GM12878 (cell line): ENCODE results near the gene PODN. TPM values are rescaled to one million over a fixed set of nuclear protein-coding genes. Genes with fewer than 3 reads are reported as not detected.

Experiments
- ATAC-seq: fragments of 200-7000 bp; cut with Tn5 transposase; 3 replicates; pipeline ENCODE4 v1.9.1; 2020; ENCODE audit warnings: mild to moderate bottlenecking, moderate library complexity
- BruUV-seq: library from RNA; stranded (reverse); fragments of 400-500 nt; replicated peaks from 2 replicates; lab custom pipeline; 2021; lab: Mats Ljungman, UMichigan
- CTCF ChIA-PET: fragments of 300-600 bp; sonication (Branson Sonifier 250); formaldehyde crosslinking; extraction: SDS; loops from one replicate; lab custom pipeline; 2021; ENCODE audit warnings: inconsistent platforms; lab: Yijun Ruan, JAX
- POLR2A ChIA-PET: fragments of 350-600 bp; formaldehyde crosslinking; extraction: SDS; loops from one replicate; lab custom pipeline; 2021; ENCODE audit warnings: inconsistent platforms; lab: Charles Lee
- RAD21 ChIA-PET: fragments of 300-600 bp; sonication (Branson Sonifier 250); formaldehyde crosslinking; loops from one replicate; lab custom pipeline; 2023; ENCODE audit warnings: antibody characterized with exemption; ENCODE audit not compliant: unreplicated experiment; lab: Charles Lee
- SMC1A ChIA-PET: fragments of 300-600 bp; sonication (Branson Sonifier 250); formaldehyde crosslinking; loops from one replicate; lab custom pipeline; 2023; ENCODE audit not compliant: unreplicated experiment, uncharacterized antibody; lab: Charles Lee
- DNase-seq: peaks from one replicate; pipeline ENCODE4 v3.0.0-alpha.2; 2011; ENCODE audit warnings: low read depth, low spot score
- FAIRE-seq: peaks from 3 replicates; lab custom pipeline; 2011; peaks lifted over from hg19 to GRCh38; lab: Jason Lieb, UNC
- H2AFZ ChIP-seq: 2 replicates; pipeline ENCODE4 v1.6.0; 2011; ENCODE audit warnings: low read depth, low read length, control low read depth; ENCODE audit not compliant: control insufficient read depth
- H3K27ac ChIP-seq: 2 replicates; pipeline ENCODE4 v1.5.1; 2011; ENCODE audit warnings: control low read depth; ENCODE audit not compliant: control insufficient read depth, insufficient read depth
- H3K27me3 ChIP-seq, 2 experiments: replicated peaks in 1 of 2; 2 replicates each; pipeline versions ENCODE4 v1.6.0 to v1.6.1; 2011; ENCODE audit warnings: low read length in 1 of 2; ENCODE audit not compliant: control insufficient read depth in 2 of 2, insufficient read depth in 2 of 2
- H3K36me3 ChIP-seq, 2 experiments: 2 replicates each; pipeline ENCODE4 v1.5.1; 2011; ENCODE audit warnings: low read length in 1 of 2; ENCODE audit not compliant: control insufficient read depth in 2 of 2, insufficient read depth in 2 of 2
- H3K4me1 ChIP-seq: 2 replicates; pipeline ENCODE4 v1.6.1; 2011; ENCODE audit warnings: mild to moderate bottlenecking, low read length, moderate library complexity, mixed read lengths; ENCODE audit not compliant: control insufficient read depth, insufficient read depth
- H3K4me2 ChIP-seq: 2 replicates; pipeline ENCODE4 v1.6.0; 2011; ENCODE audit warnings: control low read depth; ENCODE audit not compliant: control insufficient read depth, insufficient read depth
- H3K4me3 ChIP-seq: fragments of 200-600 bp; sonication (generic); 2 replicates; pipeline ENCODE4 v1.5.1; 2016
- H3K79me2 ChIP-seq: 2 replicates; pipeline ENCODE4 v1.6.0; 2011; ENCODE audit warnings: low read length; ENCODE audit not compliant: control insufficient read depth, insufficient read depth
- H3K9ac ChIP-seq: 2 replicates; pipeline ENCODE4 v1.8.0; 2011; ENCODE audit warnings: low read length, control low read depth, mixed read lengths; ENCODE audit not compliant: control insufficient read depth, insufficient read depth
- H3K9me3 ChIP-seq: replicated peaks from 3 replicates; pipeline ENCODE4 v1.5.1; 2011; ENCODE audit warnings: mild to moderate bottlenecking, low read length; ENCODE audit not compliant: control insufficient read depth, insufficient read depth
- H4K20me1 ChIP-seq: 2 replicates; pipeline ENCODE4 v1.6.0; 2011; ENCODE audit not compliant: control insufficient read depth, insufficient read depth
- CBX3 ChIP-seq: fragments of 200-600 bp; sonication (generic); IDR thresholded peaks from 2 replicates; pipeline ENCODE4 v1.6.1; 2016; ENCODE audit warnings: low read depth, borderline replicate concordance
- HDGF ChIP-seq: fragments of 450-650 bp; IDR thresholded peaks from 2 replicates; pipeline ENCODE4 v1.6.1; 2016; ENCODE audit warnings: antibody characterized with exemption
- NR2C2 ChIP-seq: IDR thresholded peaks from 2 replicates; pipeline ENCODE4 v1.6.1; 2011; ENCODE audit warnings: borderline replicate concordance, low read depth; ENCODE audit not compliant: control insufficient read depth, insufficient read length
- POLR2AphosphoS5 ChIP-seq: IDR thresholded peaks from 2 replicates; pipeline ENCODE4 v1.6.1; 2011; ENCODE audit warnings: mild to moderate bottlenecking, low read length, inconsistent platforms
- SREBF1 ChIP-seq: IDR thresholded peaks from 2 replicates; pipeline ENCODE4 v1.6.1; 2012; ENCODE audit warnings: mild to moderate bottlenecking, low read length
- YBX1 ChIP-seq: fragments of 450-650 bp; IDR thresholded peaks from 2 replicates; pipeline ENCODE4 v1.6.1; 2016; ENCODE audit warnings: antibody characterized with exemption
- ZBED1 ChIP-seq: IDR thresholded peaks from 2 replicates; pipeline ENCODE4 v1.6.1; 2016; ENCODE audit warnings: borderline replicate concordance
- ZNF274 ChIP-seq: IDR thresholded peaks from one replicate; pipeline ENCODE4 v1.8.0; 2011; ENCODE audit not compliant: insufficient read length, insufficient read depth
- WGBS: methylation state at CpG from one replicate; pipeline ENCODE4 v1.1.6; 2016; ENCODE audit warnings: low lambda C conversion rate; ENCODE audit not compliant: insufficient replicate concordance, insufficient coverage; ENCODE audit errors: missing lambda C conversion rate; 5-methylcytosine and 5-hydroxymethylcytosine counted together
- in situ Hi-C: fragments of 300-500 bp; cut with MboI; formaldehyde crosslinking; loops from 9 replicates; pipeline ENCODE4 v1.14.3; 2018; ENCODE audit warnings: mixed read lengths
- intact Hi-C: fragments of 100-400 bp; cut with micrococcal nuclease; formaldehyde crosslinking; loops from one replicate; pipeline ENCODE4 v1.14.2; 2022; ENCODE audit not compliant: unreplicated experiment
- polyA plus RNA-seq, 11 experiments: library from polyadenylated mRNA; depleted of rRNA in 4 of 11; unstranded in 6 of 11; stranded (reverse) in 5 of 11; fragments of >200 nt; fragmentation: Nextera tagmentation in 4 of 11; fragmentation: Illumina TruSeq in 1 of 11; extraction: Ambion mirVana in 4 of 11; extraction: Trizol in 1 of 11; gene quantifications; 1 replicate in 1 of 11; 2 replicates in 10 of 11; pipeline versions ENCODE4 v1.2.1 to v1.2.3, GENCODE V29; 2011 to 2016; ENCODE audit warnings: inconsistent platforms in 2 of 11, missing spikeins in 2 of 11, low read depth in 1 of 11
- total RNA-seq, 4 experiments: library from RNA; depleted of rRNA in 3 of 4; stranded (reverse); fragments of >200 nt in 3 of 4; fragmentation: Illumina TruSeq in 1 of 4; extraction: Trizol in 1 of 4; gene quantifications; 2 replicates each; pipeline versions ENCODE4 v1.2.1 to v1.2.3, GENCODE V29; 2013 to 2021
- TF ChIP-seq, protein P1 (sequence below): IDR thresholded peaks from 2 replicates; pipeline ENCODE4 v1.6.1; 2012; ENCODE audit warnings: low read length, inconsistent platforms
- TF ChIP-seq, protein P2 (sequence below): fragments of 150-350 bp; IDR thresholded peaks from 2 replicates; pipeline ENCODE4 v1.6.1; 2014; ENCODE audit warnings: mild to moderate bottlenecking, low read depth, low read length
- TF ChIP-seq, protein P3 (sequence below): IDR thresholded peaks from 2 replicates; pipeline ENCODE4 v1.6.1; 2012; ENCODE audit warnings: low read depth, low read length, improper control_type of control experiment
- TF ChIP-seq, protein P4 (sequence below): IDR thresholded peaks from 2 replicates; pipeline ENCODE4 v1.6.1; 2012; ENCODE audit warnings: mild to moderate bottlenecking, low read depth, low read length
- TF ChIP-seq, protein P5 (sequence below): fragments of 450-650 bp; formaldehyde crosslinking; IDR thresholded peaks from 2 replicates; pipeline ENCODE4 v1.5.0; 2022; ENCODE audit warnings: mild to moderate bottlenecking, missing genetic modification characterization

Gene PODN
- total and polyA plus RNA-seq, 10 of the 15 experiments (the other 5 are each of a cell fraction or from before 2014, with no cell fraction given), result 0.10 TPM; not detected in 9

DNA sequence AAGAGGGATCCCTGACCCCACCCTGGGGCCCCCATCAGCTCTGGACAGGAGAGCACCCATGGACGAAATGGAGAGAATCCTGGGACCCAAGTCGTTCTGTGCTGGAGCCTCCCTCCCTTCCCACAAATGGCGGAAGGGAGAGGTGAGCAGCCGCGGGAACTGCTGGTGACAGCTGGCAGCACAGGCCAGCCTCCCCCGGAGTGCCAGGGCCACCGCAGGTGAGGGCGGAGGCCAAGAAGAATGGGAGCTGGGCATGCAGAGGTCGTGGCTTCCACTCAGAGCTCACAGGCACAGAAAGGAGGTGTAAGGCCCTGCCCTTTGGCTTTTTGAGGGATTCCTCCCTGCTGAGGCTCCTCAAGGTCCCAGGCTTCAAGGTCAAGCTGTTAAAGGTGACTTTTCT, 55.8 kb downstream of the PODN start:
- FAIRE-seq, result no peak
- ATAC-seq, result no peak
- Histone ChIP-seq H3K27ac (no peak overlapping the region), H3K36me3 (no peaks in the 10 kb centered on the region), H3K27me3 (no peaks in the 10 kb centered on the region; a peak in 1 of 4 replicates), H3K4me3 (no peak overlapping the region), H3K9me3 (no peaks in the 10 kb centered on the region), H3K79me2 (no peaks in the 10 kb centered on the region), H2AFZ (no peak overlapping the region), H3K4me2 (no peak overlapping the region), H3K9ac (no peak overlapping the region), H3K4me1 (no peaks in the 10 kb centered on the region), H4K20me1 (no peaks in the 10 kb centered on the region)
- intact Hi-C loops (no loop called here), in situ Hi-C loops (no loop called here)
- BruUV-seq, result no TSS peak
- ChIA-PET RAD21 (no interaction called here), CTCF (no interaction called here), POLR2A (no interaction called here), SMC1A (no interaction called here)
- no peak for DNase-seq
- 61% methylated on average over 9 of the region's 9 CpGs for WGBS
- TF ChIP-seq NR2C2 (no peak), ZBED1 (no peak), POLR2AphosphoS5 (no peak), CBX3 (no peak), ZNF274 (no peak), SREBF1 (no peak), HDGF (no peak), YBX1 (no peak)
- TF ChIP-seq, protein P1, sequence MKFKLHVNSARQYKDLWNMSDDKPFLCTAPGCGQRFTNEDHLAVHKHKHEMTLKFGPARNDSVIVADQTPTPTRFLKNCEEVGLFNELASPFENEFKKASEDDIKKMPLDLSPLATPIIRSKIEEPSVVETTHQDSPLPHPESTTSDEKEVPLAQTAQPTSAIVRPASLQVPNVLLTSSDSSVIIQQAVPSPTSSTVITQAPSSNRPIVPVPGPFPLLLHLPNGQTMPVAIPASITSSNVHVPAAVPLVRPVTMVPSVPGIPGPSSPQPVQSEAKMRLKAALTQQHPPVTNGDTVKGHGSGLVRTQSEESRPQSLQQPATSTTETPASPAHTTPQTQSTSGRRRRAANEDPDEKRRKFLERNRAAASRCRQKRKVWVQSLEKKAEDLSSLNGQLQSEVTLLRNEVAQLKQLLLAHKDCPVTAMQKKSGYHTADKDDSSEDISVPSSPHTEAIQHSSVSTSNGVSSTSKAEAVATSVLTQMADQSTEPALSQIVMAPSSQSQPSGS, result no peak
- TF ChIP-seq, protein P2, sequence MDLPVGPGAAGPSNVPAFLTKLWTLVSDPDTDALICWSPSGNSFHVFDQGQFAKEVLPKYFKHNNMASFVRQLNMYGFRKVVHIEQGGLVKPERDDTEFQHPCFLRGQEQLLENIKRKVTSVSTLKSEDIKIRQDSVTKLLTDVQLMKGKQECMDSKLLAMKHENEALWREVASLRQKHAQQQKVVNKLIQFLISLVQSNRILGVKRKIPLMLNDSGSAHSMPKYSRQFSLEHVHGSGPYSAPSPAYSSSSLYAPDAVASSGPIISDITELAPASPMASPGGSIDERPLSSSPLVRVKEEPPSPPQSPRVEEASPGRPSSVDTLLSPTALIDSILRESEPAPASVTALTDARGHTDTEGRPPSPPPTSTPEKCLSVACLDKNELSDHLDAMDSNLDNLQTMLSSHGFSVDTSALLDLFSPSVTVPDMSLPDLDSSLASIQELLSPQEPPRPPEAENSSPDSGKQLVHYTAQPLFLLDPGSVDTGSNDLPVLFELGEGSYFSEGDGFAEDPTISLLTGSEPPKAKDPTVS, result no peak
- TF ChIP-seq, protein P3, sequence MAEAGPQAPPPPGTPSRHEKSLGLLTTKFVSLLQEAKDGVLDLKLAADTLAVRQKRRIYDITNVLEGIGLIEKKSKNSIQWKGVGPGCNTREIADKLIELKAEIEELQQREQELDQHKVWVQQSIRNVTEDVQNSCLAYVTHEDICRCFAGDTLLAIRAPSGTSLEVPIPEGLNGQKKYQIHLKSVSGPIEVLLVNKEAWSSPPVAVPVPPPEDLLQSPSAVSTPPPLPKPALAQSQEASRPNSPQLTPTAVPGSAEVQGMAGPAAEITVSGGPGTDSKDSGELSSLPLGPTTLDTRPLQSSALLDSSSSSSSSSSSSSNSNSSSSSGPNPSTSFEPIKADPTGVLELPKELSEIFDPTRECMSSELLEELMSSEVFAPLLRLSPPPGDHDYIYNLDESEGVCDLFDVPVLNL, result no peak
- TF ChIP-seq, protein P4, sequence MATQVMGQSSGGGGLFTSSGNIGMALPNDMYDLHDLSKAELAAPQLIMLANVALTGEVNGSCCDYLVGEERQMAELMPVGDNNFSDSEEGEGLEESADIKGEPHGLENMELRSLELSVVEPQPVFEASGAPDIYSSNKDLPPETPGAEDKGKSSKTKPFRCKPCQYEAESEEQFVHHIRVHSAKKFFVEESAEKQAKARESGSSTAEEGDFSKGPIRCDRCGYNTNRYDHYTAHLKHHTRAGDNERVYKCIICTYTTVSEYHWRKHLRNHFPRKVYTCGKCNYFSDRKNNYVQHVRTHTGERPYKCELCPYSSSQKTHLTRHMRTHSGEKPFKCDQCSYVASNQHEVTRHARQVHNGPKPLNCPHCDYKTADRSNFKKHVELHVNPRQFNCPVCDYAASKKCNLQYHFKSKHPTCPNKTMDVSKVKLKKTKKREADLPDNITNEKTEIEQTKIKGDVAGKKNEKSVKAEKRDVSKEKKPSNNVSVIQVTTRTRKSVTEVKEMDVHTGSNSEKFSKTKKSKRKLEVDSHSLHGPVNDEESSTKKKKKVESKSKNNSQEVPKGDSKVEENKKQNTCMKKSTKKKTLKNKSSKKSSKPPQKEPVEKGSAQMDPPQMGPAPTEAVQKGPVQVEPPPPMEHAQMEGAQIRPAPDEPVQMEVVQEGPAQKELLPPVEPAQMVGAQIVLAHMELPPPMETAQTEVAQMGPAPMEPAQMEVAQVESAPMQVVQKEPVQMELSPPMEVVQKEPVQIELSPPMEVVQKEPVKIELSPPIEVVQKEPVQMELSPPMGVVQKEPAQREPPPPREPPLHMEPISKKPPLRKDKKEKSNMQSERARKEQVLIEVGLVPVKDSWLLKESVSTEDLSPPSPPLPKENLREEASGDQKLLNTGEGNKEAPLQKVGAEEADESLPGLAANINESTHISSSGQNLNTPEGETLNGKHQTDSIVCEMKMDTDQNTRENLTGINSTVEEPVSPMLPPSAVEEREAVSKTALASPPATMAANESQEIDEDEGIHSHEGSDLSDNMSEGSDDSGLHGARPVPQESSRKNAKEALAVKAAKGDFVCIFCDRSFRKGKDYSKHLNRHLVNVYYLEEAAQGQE, result no peak
- TF ChIP-seq, protein P5, sequence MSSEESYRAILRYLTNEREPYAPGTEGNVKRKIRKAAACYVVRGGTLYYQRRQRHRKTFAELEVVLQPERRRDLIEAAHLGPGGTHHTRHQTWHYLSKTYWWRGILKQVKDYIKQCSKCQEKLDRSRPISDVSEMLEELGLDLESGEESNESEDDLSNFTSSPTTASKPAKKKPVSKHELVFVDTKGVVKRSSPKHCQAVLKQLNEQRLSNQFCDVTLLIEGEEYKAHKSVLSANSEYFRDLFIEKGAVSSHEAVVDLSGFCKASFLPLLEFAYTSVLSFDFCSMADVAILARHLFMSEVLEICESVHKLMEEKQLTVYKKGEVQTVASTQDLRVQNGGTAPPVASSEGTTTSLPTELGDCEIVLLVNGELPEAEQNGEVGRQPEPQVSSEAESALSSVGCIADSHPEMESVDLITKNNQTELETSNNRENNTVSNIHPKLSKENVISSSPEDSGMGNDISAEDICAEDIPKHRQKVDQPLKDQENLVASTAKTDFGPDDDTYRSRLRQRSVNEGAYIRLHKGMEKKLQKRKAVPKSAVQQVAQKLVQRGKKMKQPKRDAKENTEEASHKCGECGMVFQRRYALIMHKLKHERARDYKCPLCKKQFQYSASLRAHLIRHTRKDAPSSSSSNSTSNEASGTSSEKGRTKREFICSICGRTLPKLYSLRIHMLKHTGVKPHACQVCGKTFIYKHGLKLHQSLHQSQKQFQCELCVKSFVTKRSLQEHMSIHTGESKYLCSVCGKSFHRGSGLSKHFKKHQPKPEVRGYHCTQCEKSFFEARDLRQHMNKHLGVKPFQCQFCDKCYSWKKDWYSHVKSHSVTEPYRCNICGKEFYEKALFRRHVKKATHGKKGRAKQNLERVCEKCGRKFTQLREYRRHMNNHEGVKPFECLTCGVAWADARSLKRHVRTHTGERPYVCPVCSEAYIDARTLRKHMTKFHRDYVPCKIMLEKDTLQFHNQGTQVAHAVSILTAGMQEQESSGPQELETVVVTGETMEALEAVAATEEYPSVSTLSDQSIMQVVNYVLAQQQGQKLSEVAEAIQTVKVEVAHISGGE (CRISPR knock-in tag), result no peak
